Stimulated activated CD8-positive, alpha-beta memory T cell treated with anti-CD3 and anti-CD28 coated beads, Interleukin-15, amount 100 ng/mL, for 4 hours (primary cell): ENCODE measurements around the gene HOXA7.

ENCODE experiments used
- DNase-seq, 2 donors: peaks; one replicate each; pipeline ENCODE4 v3.0.0-alpha.2; 2020; ENCODE audit warnings: low read depth in 2 of 2

The HOXA7 gene

DNA sequence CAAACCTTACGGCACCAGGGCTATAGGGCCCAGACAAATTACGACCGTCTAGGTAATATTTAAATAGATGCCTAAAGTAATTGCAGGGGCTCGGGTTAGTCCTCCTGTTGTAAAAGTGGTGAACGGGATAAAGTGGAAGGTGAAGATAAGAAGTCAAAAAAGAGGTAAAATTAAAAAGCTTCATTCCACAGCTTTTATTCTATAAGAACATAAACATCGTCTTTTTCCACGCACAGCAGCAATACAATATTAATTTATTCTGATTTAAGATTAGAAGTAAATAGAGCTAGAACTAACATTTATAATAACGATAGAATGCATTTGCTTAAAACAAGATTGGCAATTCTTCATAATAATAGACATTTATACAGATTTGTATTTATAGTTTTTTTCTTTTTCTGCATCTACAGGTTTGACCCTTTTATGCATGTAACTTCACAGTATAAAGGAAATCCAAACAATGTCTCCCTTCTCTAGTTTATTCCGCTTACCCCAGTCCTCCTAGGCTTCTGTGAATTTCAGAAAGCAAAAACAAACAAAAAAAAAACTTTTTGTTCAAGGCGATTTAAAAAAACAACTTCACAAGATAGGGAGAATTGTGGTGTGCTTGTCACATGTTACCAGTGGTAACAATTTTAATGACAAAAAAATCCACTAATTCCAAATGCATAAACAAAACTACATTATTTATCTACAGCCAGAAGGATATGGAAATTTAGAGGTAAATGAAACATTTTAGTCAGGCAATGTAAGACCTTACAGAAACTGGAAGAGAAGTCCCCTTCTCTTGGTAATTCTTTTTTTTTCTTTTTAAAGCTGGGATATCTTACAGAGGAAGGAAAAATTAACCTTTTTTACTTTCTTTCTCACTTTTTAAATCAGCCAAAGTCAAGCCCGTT is 14.2 kb upstream of the HOXA7 start:
- no peak for DNase-seq

DNA sequence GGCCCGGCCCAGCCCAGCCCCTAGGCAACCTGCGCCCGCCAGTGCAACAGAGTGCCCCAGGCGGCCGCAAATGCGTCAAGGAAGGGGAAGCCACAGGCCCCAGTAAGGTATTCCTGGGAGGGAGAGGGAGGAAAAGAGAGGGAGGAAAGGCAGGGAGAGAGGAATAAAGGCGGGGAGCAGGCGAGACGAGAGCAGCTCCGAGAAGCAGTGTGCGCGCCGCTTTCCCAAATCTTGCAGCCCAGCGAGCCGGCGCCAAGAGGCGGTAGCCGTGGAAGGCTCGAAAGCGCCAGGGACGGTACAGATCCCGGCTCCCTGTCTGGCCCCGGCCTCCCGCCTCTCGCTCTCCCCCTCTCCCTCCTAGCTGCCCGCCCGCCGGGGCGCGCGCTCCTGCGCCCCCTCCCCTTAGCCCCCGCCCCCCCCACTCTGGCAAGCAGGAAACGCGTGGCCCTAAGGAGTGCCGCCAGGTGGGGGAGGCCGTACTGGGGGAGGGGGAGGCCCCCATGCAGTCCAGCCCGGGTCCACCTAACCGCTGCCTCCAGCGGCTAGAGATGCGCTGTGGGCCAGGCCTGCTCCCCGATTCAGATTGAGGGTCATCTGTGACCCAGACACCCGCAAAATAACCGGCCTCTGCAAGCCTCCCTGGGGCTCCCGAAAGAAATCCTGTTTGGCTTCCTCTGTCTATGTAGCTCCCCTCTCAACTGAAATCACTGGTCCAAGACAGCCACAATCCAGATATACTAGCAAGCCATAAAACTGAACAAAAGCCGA is 13.4 kb upstream of the HOXA7 start:
- no peak for DNase-seq

DNA sequence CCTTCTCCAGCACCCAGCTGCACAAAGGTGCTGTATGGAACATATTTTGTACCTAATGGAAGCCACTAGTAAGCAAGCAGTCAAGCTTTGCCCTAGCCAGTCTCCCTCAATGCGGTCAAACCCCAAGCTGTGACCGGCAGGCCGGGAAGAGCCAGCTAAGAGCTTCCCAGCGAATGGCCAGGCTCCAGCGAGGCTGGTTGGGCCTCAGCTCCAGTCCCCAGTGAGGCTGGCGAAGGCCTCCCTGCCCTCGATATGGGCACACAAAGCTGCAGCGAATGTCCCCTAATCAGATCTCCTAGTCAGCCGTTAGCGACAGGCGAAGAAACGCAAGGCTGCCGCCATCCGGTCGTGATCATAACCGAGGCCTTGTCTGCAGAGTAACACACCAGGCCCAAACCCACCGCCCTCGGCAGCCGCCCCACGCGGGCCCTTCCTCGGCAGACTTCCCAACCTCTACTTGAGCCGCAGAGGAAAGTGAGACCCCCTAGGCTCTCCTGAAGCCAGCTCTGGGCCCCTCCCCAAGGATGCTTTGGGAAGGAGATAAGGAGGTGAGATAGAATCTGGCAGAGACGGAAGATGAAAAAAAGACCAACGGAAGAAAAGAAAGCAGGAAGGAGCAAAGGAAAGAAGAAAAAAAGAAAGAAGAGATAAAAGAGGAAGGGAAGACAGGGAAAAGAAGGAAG is 11.9 kb upstream of the HOXA7 start:
- DNase-seq = no peak

DNA sequence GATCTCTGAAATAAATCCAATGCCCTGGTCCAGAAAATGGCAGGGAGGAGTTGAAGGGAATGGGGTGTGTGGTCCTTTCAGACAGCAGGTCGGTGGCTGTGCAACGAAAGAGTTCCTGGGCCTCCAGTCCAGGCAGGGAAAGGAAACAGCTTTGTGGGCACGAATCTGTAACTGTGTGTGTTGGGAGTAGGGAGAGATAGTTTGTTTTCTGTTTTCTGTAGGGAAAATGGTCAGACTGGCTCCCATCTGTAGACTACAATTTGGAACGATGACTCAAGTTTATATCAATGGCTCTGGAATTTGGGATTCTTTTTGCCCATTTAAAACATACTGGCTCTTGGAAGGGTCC is 11.4 kb upstream of the HOXA7 start:
- DNase-seq = no peak

DNA sequence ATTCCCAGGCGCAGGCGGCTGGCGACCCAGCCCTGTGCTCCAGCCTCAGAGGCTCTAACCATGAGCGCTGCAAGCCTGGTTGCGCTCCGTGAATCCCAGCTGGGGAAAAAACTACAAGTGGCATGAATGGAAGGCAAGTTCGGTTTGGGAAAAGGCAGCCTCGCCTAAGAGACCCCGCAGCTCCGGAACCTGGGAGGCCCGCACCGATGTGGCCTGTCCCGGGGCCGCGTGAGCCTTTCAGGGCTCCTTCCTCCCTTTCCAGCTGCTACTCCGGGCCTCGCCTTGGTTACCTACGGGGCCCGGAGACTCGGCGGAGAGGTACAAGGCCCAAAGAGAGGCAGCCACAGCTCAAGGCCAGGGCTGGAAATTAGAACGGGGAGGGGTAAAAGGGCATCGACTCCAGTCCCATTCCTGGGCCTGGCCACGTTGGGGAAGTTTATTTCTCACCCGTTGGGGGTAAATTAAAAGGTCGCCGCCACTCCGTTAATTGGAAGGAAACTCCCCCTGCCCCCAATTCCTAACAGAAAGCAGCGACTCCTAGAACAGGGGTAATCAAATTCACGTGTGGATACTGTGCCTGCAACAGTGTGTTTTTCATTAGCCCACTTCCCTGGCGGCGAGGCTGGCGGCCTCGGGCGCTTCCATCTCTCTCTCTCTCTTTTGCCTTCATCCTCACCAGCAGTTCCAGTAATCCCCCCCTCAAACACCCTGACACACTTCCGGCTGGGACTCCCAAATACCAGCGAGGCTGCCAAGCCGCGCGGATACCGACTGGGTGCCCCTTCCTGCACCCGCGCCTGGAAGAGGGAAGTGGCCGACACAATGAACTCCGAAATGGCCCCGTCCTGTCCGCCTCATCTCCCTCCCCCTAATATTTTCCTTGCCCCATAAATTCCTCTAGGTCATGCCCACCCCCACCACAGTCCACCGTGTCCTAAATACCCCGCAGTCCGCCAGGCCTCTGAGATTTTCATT is 10.3 kb upstream of the HOXA7 start:
- DNase-seq = no peak

DNA sequence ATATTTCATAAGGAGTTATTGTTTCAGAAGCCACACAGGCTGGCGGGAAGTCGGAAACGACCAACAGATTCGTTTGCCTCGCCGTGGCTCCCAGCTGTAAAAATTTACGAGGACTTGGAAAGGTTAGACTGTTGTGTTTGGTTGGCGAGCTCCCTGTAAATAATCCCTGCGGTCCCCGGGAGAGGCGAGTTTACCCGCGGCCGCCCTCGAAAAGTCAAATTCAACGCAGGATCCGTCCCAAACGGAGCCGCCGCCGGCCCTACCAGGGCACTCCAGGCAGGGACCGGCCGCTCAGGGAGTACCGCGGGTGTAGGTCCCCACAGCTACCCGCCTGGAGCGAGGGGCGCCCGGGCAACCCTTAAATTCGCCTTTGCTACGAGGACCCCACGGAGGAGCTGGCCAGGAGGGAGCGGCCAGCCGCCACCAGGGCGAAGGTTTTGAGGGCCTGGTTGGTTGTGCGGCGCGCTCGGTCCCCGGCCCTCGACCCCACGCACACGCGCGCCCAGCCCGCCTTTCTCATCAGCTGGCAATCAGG is 9.6 kb upstream of the HOXA7 start:
- no peak for DNase-seq

DNA sequence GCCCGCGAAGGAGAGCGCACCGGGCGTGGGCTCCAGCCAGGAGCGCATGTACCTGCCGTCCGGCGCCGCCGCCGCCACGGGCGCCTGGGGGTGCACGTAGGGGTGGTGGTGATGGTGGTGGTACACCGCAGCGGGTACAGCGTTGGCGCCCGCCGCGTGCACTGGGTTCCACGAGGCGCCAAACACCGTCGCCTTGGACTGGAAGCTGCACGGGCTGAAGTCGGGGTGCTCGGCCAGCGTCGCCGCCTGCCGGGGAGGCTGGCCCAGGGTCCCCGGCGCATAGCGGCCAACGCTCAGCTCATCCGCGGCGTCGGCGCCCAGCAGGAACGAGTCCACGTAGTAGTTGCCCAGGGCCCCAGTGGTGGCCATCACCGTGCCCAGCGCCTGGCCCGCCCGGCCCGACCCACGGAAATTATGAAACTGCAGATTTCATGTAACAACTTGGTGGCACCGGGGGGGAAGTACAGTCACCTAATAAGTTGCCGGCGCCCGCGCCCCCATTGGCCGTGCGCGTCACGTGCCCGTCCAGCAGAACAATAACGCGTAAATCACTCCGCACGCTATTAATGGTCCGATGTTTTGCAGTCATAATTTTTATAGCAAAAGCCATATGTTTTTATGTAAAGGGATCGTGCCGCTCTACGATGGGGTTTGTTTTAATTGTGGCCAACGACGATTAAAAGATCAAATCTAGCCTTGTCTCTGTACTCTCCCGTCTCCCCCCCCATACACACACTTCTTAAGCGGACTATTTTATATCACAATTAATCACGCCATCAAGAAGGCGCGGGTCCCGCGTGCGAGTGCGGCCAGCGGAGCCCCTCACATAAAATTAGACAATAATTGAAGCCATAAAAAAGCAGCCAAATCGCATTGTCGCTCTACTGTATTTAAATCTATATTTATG is 8.9 kb upstream of the HOXA7 start, which contains the start of gene HOXA9:
Gene HOXA9 (minus strand): TSS at position 449 of the 907 bp plus-strand sequence. CDS start 80 bp downstream, at position 369.
- no peak for DNase-seq

DNA sequence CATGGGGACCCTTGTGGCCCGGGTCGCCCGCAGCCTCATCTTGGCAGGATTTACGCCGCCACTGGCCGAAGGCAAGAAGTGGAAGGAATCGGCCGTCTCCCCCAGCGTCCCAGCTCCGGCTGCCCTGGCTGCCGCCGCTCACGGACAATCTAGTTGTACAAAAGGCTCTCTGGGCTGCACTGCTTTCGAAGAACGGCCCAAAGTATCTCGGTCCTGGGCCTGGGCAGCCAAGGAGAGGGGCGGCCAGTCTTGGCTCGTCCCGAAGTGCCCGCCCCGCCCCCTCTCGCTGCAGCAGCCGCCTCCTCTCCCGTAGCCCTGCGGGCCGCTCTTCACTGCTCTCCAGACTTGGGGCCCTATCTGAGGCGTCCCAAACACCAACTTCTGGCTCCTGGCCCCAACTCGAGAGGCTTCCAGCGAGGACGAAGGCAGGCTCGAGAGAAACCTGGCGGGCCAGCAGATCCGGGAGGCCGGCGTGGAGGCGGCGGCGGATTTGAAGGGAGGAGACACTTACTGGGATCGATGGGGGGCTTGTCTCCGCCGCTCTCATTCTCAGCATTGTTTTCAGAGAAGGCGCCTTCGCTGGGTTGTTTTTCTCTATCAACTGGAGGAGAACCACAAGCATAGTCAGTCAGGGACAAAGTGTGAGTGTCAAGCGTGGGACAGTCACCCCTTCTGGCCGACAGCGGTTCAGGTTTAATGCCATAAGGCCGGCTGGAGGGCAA is 8.1 kb upstream of the HOXA7 start:
- no peak for DNase-seq

DNA sequence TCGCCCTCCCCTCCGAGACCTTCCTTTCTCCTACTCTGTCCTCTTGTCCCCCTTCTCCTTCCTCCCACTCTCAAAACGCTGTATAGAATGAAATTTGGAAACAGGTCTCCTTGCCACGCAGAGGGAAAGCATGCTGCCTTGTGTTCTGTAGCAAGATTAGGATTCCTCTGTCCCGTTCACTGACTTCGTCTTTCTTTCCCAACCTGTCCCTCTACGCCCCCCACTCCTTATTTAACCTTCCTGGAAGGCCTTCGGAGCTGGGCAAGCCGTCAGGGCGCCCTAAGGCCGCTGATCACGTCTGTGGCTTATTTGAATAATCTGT is 7.5 kb upstream of the HOXA7 start:
- DNase-seq = no peak

DNA sequence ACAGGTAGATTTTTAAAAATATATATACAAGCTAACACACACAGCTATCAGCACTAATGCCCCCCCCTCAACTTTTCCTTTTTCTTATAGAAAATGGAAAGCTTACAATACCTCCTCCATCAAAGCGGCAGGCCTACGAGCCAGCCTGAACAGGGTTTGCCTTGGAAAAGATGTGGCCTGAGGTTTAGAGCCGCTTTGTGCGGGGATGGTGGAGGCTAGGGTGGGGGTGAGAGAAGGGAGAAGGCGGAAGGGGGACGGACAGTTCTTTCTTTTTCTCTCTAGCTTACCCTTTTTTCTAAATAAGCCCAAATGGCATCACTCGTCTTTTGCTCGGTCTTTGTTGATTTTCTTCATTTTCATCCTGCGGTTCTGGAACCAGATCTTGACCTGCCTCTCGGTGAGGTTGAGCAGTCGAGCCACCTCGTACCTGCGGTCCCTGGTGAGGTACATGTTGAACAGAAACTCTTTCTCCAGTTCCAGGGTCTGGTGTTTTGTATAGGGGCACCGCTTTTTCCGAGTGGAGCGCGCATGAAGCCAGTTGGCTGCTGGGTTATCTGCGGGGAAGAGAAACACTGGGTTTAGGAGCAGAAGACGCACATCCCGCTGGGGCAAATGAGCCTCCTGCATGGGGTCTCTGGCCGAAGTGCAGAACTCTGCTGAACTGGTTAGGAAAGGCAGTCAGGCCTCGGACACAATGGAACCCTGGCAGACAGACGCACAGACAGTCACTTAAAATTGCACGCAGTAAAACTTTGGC is 7.0 kb upstream of the HOXA7 start:
- DNase-seq = no peak

DNA sequence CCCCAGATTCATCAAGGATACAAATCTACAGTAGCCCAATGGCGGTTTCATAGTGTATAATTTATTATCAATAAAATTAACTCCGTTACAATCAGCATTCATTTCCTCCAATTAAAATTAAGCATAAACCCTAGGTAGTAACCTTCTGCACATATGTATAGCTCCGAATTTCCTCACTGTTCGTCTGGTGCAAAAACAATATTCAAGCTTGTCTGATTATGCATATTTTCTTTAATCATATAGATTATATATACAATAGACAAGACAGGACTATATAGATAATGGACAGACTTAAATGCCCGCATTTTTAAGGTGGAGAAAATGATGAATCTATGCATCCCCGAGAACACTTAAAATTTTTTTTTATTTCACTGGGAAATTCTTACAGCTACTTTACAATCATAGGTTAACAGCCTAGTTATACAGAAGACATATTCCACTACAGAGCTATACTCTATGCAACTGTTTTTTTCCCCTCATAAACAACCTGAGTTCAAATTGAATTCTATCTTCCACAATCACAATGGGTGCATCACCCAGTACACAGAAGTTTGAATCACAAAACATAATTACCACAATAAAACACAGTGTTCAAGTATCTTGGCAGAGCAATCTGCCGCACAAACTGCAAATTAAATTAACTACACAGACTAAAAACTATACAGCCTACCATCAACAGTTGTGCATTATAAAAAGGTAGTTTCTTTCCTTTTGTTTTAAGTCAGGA is 6.2 kb upstream of the HOXA7 start:
- no peak for DNase-seq

DNA sequence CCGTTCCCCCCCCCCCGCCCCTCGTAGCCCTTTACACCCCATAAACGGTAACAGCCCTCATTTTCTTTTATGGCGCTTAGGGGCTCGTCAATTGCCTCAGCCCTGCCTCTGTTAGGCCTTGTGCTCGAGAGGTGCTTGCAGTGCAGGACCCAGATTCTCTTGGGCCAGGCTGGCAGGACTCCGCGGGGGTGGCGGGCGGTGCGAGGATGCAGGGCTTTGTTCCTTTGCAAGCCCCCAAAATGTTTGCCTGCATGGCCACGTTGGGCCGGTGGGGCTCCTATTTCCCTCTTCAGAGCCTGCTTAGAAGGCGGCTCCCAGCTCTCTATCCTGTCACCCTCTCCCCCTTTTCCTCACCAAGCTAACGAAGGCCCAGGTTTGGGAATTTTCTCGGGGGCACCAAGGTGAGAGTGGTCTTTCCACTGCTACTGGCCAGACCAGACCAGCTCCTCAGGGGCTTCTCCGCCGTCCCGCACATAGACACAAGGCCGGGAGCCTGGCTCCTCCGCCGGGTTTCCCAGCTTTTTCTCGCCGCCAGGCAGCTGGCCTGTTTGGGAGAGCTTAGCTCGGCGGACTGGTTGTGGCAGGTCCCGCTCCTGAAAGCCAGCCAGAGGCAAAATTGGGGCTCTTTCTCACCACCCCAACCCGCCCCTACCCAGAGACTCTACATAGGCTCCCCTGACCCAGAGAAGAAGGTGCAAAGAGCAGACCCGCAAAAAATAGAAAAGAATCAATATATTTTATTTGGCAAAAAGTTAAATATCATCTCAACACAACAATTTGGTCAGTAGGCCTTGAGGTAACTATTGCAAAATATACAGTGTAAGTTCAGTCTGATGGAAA is 5.5 kb upstream of the HOXA7 start:
- no peak for DNase-seq

DNA sequence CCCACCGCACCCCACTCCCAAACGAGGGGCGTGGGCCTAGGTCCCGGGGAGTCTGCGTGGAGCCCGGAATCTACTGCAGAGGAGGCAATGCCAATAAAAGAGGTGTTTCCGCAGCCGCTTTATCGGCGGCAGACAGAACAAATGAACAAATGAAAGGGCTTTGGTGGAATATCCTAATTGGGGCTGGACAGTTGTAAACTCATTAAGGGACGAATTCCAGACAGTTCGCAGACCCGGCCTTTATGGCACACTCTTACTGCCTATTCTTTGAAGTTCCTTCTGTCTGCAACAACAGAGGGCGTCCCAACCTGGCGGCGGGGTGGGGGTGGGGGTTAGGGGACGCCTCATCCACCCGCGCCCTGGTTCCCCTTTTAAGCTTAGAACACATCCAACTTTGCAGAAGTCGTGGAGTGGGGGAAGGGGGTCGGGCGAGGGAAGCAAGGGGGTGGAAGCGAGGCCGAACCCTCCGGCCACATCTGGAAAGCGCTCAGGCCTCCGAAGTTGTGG is 4.8 kb upstream of the HOXA7 start:
- no peak for DNase-seq

DNA sequence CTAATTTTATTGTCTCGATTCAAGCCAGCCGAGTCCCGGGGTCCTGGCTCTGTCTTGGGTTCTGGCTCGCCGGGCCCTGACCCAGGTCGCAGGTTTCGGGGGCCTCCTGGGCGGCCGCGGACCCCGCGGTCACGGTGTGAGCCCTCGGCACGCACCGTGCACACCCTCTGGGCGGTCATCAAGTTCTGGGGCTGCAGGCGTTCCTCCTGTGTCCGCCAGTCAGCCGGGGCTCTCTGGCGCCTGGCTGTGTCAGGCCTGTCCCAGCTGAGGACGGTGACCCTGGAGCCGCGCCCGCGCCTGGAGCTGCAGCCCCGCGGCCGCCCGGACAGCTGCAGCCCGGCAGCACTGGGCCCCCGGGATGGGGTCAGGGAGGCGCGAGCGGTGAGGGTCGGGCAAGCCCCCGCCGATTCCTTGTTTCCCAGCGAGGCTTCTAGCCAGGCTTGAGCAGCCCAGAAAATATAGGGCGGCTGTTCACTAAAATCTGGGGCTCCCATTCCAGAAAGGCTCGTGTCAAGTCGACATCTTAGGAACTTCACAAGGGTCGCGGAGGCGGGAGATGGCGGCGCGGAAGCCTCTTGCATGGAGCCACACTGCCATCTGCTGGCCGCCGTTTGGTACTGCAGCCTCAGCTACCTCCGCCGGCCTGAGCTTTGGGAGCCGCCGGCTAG is 4.2 kb upstream of the HOXA7 start:
- peak; percentile 63 to 76 for DNase-seq

DNA sequence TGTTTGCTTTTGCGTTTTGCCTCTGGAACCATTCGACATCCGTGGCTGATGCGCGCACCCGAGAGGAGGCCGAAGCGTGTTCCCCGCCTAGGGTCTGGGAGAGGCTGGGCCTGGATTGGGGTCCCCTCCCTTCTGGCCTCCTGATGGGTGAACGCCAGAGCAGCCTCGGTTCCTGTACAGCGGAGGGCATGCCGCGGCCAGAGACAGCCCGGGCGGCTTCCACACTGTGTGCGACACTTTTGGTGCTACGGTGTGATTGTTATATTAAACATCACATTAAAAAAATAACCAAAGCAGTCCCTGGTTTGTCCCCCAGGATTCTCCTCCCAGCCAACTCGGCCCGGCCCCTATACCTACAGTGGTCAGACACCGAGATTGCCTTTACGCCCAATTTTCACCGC is 3.7 kb upstream of the HOXA7 start:
- no peak for DNase-seq
